Measurements from ENCODE around the gene HTR6. TPM values are rescaled to one million over a fixed set of nuclear protein-coding genes. Genes with fewer than 3 reads are reported as not detected.

The HTR6 gene
- total RNA-seq, 1 experiment from 2014 or later, result 0.37 TPM

- H3K27ac Mint-ChIP-seq, result no peak overlapping the region
- Histone ChIP-seq H3K27ac (ENCODE audit: insufficient read length, low read depth, low read length) (no peak overlapping the region), H2BK5ac (ENCODE audit: insufficient read length, low read length) (no peak overlapping the region), H3K18ac (ENCODE audit: insufficient read length, low read depth, low read length) (no peak overlapping the region), H3K79me1 (ENCODE audit: insufficient read depth, low read depth, low read length, poor library complexity, severe bottlenecking) (no peaks in the 10 kb centered on the region), H3K4ac (ENCODE audit: low read depth, low read length) (no peak overlapping the region), H2BK20ac (ENCODE audit: low read depth, low read length, poor library complexity, severe bottlenecking) (no peak overlapping the region), H4K8ac (replicated peaks; ENCODE audit: insufficient read length, low read depth, low read length) (no peak overlapping the region), H3K79me2 (ENCODE audit: insufficient read depth, low read length) (no peaks in the 10 kb centered on the region), H3K27me3 (ENCODE audit: insufficient read depth, low read length) (peaks cover 15% of the 10 kb centered on the region; the same call in 1 of the 2 replicates), H2BK120ac (ENCODE audit: low read depth, low read length, poor library complexity, severe bottlenecking) (no peak overlapping the region), H3K4me1 (ENCODE audit: insufficient read depth, low read length) (no peaks in the 10 kb centered on the region), H3K23ac (ENCODE audit: insufficient read length, low read depth, low read length) (no peak overlapping the region), H3K23me2 (ENCODE audit: insufficient read length, low read depth, low read length, poor library complexity, severe bottlenecking) (peaks cover 19% of the 10 kb centered on the region), H2AK5ac (ENCODE audit: insufficient read length, low read length) (no peak overlapping the region), H2BK15ac (ENCODE audit: low read depth, low read length) (no peak overlapping the region), H3K9ac (ENCODE audit: extremely low read depth, insufficient read length, low read length) (no peak overlapping the region), H3K56ac (ENCODE audit: insufficient read length, low read depth, low read length) (no peak overlapping the region), H2AFZ (ENCODE audit: low read length) (no peak overlapping the region), H4K20me1 (ENCODE audit: control insufficient read depth, insufficient read depth, insufficient read length) (no peaks in the 10 kb centered on the region), H3T11ph (ENCODE audit: low read length) (no peak overlapping the region), H3K14ac (ENCODE audit: insufficient read depth, low read length) (no peak overlapping the region), H3K4me2 (ENCODE audit: insufficient read depth, insufficient read length, low read length) (no peak overlapping the region), H4K5ac (ENCODE audit: insufficient read length, low read depth, low read length) (no peak overlapping the region), H3K9me3 (ENCODE audit: control insufficient read depth, low read depth, low read length) (no peaks in the 10 kb centered on the region), H2BK12ac (ENCODE audit: insufficient read length, low read depth, low read length) (no peak overlapping the region), H4K91ac (ENCODE audit: insufficient read length, low read depth, low read length) (no peak overlapping the region)
- H3K4me3 Mint-ChIP-seq, result 0 out of 5 replicates have a peak overlapping the region, but pooled peaks of 1 of the 2 experiments have one; percentile 10
- WGBS (ENCODE audit: extremely low coverage, insufficient read length, low lambda C conversion rate), result no CpG with 5 or more reads among the region's 16 CpGs
- no peak for TF ChIP-seq CTCF (conservative IDR thresholded peaks at IDR 0.05)
- H3K36me3 Mint-ChIP-seq (ENCODE audit: insufficient read depth in 1 of 3, low read depth in 3 of 3), result no peaks in the 10 kb centered on the region; a peak in 2 of 7 replicates
- no peak for DNase-seq
- H3K9me3 Mint-ChIP-seq, result peaks cover 0 to 3% of the 10 kb centered on the region in 2 experiments; a peak in 1 of 5 replicates
- H3K4me1 Mint-ChIP-seq, result peaks cover 10 to 24% of the 10 kb centered on the region in 2 experiments
- peaks cover 37% of the 10 kb centered on the region for H3K27me3 Mint-ChIP-seq (ENCODE audit: low read depth)
These were observed 17.0 kb upstream of the HTR6 start for GRCh38 chr1:19647643-19648042.
